Tibial artery (tissue), 4 donors: ENCODE results near the gene PLK5.
A peak's percentile ranks its signal among the peaks of the same experiment; 100 is the strongest.

Experiments
- DNase-seq, 2 donors: peaks; one replicate each; pipeline ENCODE4 v3.0.0-alpha.2; 2019
- H3K27ac ChIP-seq, 2 donors: fragments of 200-600 bp; sonication (generic) in 1 of 2; 1 replicate in 1 of 2; 2 replicates in 1 of 2; pipeline ENCODE4 v1.5.1; 2018 to 2019; ENCODE audit warnings: mild to moderate bottlenecking in 1 of 2
- H3K27me3 ChIP-seq, 2 donors: fragments of 200-600 bp; sonication (generic) in 1 of 2; one replicate each; pipeline versions ENCODE4 v1.5.1 to v1.6.0; 2016 to 2019
- H3K36me3 ChIP-seq, 3 donors: fragments of 200-600 bp; sonication (generic) in 2 of 3; one replicate each; pipeline ENCODE4 v1.5.1; 2016 to 2019; ENCODE audit warnings: mild to moderate bottlenecking in 2 of 3
- H3K4me1 ChIP-seq, 4 donors: fragments of 200-600 bp; sonication (generic) in 2 of 4; 1 replicate in 3 of 4; 2 replicates in 1 of 4; pipeline ENCODE4 v1.5.1; 2016 to 2019
- H3K4me3 ChIP-seq, 2 donors: fragments of 200-600 bp; sonication (generic) in 1 of 2; 1 replicate in 1 of 2; 2 replicates in 1 of 2; pipeline ENCODE4 v1.5.1; 2018 to 2019; ENCODE audit warnings: mild to moderate bottlenecking in 2 of 2
- H3K9me3 ChIP-seq, 3 donors: fragments of 200-600 bp; sonication (generic) in 1 of 3; one replicate each; pipeline ENCODE4 v1.5.1; 2016 to 2019
- CTCF ChIP-seq, 2 experiments: fragments of 200-600 bp in 1 of 2; fragments of 450-650 bp in 1 of 2; IDR thresholded peaks; one replicate each; pipeline ENCODE4 v1.5.1; 2017 to 2019; ENCODE audit warnings: antibody characterized with exemption in 2 of 2, mild to moderate bottlenecking in 1 of 2, moderate library complexity in 1 of 2
- intact Hi-C: fragments of 100-400 bp; cut with DNase I; formaldehyde crosslinking; loops from one replicate; pipeline ENCODE4 v1.15.0; 2023; ENCODE audit warnings: low total_unique reads

The PLK5 gene

GRCh38 chr19:1501200-1501595 is 22.7 kb upstream of the PLK5 start:
- intact Hi-C loops, result no loop called here
- DNase-seq, result no peak
- Histone ChIP-seq H3K9me3 (no peaks in the 10 kb centered on the region), H3K27me3 (peaks cover 0 to 63% of the 10 kb centered on the region in 2 donors), H3K4me3 (no peak overlapping the region), H3K36me3 (no peaks in the 10 kb centered on the region), H3K4me1 (peaks cover 0 to 16% (median 6%) of the 10 kb centered on the region in 4 donors), H3K27ac (no peak overlapping the region)
- TF ChIP-seq CTCF (IDR thresholded peaks at IDR 0.05), result no peak

- Histone ChIP-seq H3K4me1 (peaks cover 0 to 20% (median 12%) of the 10 kb centered on the region in 4 donors), H3K9me3 (no peaks in the 10 kb centered on the region), H3K36me3 (no peaks in the 10 kb centered on the region), H3K27ac (no peak overlapping the region), H3K4me3 (no peak overlapping the region), H3K27me3 (peaks cover 0 to 60% of the 10 kb centered on the region in 2 donors)
- no peak for DNase-seq
- TF ChIP-seq CTCF (IDR thresholded peaks at IDR 0.05), result no peak
- intact Hi-C loops, result no loop called here
Measured at GRCh38 chr19:1502433-1503088, 21.3 kb upstream of the PLK5 start.

GRCh38 chr19:1503089-1503924 is 20.6 kb upstream of the PLK5 start:
- TF ChIP-seq CTCF (IDR thresholded peaks at IDR 0.05), result peak; percentile 40 to 67
- Histone ChIP-seq H3K4me1 (peaks cover 0 to 27% (median 16%) of the 10 kb centered on the region in 4 donors), H3K9me3 (peaks cover 0 to 2% (median 0%) of the 10 kb centered on the region in 3 donors), H3K27ac (no peak overlapping the region), H3K36me3 (no peaks in the 10 kb centered on the region), H3K4me3 (no peak overlapping the region), H3K27me3 (peaks cover 0 to 54% of the 10 kb centered on the region in 2 donors)
- intact Hi-C loops, result no loop called here
- DNase-seq, result no peak

- no peaks in the 10 kb centered on the region for H3K36me3 ChIP-seq
- H3K27ac ChIP-seq, result no peak overlapping the region
- no peak overlapping the region for H3K4me3 ChIP-seq
- H3K4me1 ChIP-seq, result peaks cover 0 to 29% (median 18%) of the 10 kb centered on the region in 4 donors
- intact Hi-C loops, result no loop called here
- TF ChIP-seq CTCF (IDR thresholded peaks at IDR 0.05), result no peak
- DNase-seq, result no peak
- H3K27me3 ChIP-seq, result peaks cover 0 to 53% of the 10 kb centered on the region in 2 donors
- H3K9me3 ChIP-seq, result peaks cover 0 to 8% (median 0%) of the 10 kb centered on the region in 3 donors
Measured at GRCh38 chr19:1503925-1504773, 19.7 kb upstream of the PLK5 start.

- no peak overlapping the region for H3K27ac ChIP-seq
- intact Hi-C loops, result no loop called here
- H3K9me3 ChIP-seq, result peaks cover 0 to 8% (median 0%) of the 10 kb centered on the region in 3 donors
- no peaks in the 10 kb centered on the region for H3K36me3 ChIP-seq
- DNase-seq, result no peak
- peaks cover 0 to 29% (median 18%) of the 10 kb centered on the region in 4 donors for H3K4me1 ChIP-seq
- TF ChIP-seq CTCF (IDR thresholded peaks at IDR 0.05), result no peak
- peaks cover 0 to 51% of the 10 kb centered on the region in 2 donors for H3K27me3 ChIP-seq
- no peak overlapping the region for H3K4me3 ChIP-seq
Measured at GRCh38 chr19:1505012-1505411, 18.9 kb upstream of the PLK5 start.
